HepG2 (cell line): ENCODE data around the gene TPM2. TPM values are rescaled to one million over a fixed set of nuclear protein-coding genes. Genes with fewer than 3 reads are reported as not detected.

Experiments
- ATRX ChIP-seq: sonication (generic); formaldehyde crosslinking; IDR thresholded peaks from 2 replicates; pipeline ENCODE4 v1.4.0; 2020; ENCODE audit warnings: missing genetic modification reagents, borderline replicate concordance
- NRL ChIP-seq: sonication (generic); formaldehyde crosslinking; IDR thresholded peaks from 2 replicates; pipeline ENCODE4 v1.5.0; 2020; ENCODE audit warnings: missing genetic modification reagents, mild to moderate bottlenecking, moderate library complexity, borderline replicate concordance
- PRPF4 ChIP-seq: fragments of 200-400 bp; formaldehyde crosslinking; IDR thresholded peaks from 2 replicates; pipeline ENCODE4 v1.6.1; 2016; ENCODE audit warnings: low read length, low read depth; ENCODE audit not compliant: poor library complexity, severe bottlenecking
- SIN3A ChIP-seq: IDR thresholded peaks from 2 replicates; pipeline ENCODE4 v1.6.1; 2011; ENCODE audit warnings: low read depth, mild to moderate bottlenecking, control low read depth, low read length, borderline replicate concordance
- YY1 ChIP-seq: IDR thresholded peaks from 2 replicates; pipeline ENCODE4 v1.6.1; 2011; ENCODE audit warnings: low read length, low read depth, moderate library complexity, mild to moderate bottlenecking; ENCODE audit not compliant: insufficient read depth, insufficient replicate concordance
- ZBTB3 ChIP-seq: sonication (generic); formaldehyde crosslinking; IDR thresholded peaks from 2 replicates; pipeline ENCODE4 v1.4.0; 2020; ENCODE audit warnings: low read depth, mild to moderate bottlenecking, moderate library complexity, missing genetic modification reagents, borderline replicate concordance
- ZC3H13 ChIP-seq: sonication (generic); formaldehyde crosslinking; IDR thresholded peaks from 2 replicates; pipeline ENCODE4 v1.8.1; 2023; ENCODE audit warnings: mild to moderate bottlenecking, missing genetic modification reagents, moderate library complexity
- ZFY ChIP-seq: sonication (generic); formaldehyde crosslinking; IDR thresholded peaks from 2 replicates; pipeline ENCODE4 v1.4.0; 2020; ENCODE audit warnings: missing genetic modification reagents
- ZFYVE20 ChIP-seq: sonication (generic); formaldehyde crosslinking; IDR thresholded peaks from 2 replicates; pipeline ENCODE4 v1.8.0; 2023; ENCODE audit warnings: low read depth, mild to moderate bottlenecking, moderate library complexity, missing genetic modification reagents, borderline replicate concordance
- ZNF124 ChIP-seq: sonication (generic); formaldehyde crosslinking; IDR thresholded peaks from 2 replicates; pipeline ENCODE4 v1.4.0; 2020; ENCODE audit warnings: missing genetic modification reagents
- ZNF205 ChIP-seq: IDR thresholded peaks from 2 replicates; pipeline ENCODE4 v1.6.1; 2018; ENCODE audit warnings: missing biosample characterization, missing genetic modification reagents
- ZNF766 ChIP-seq: sonication (generic); formaldehyde crosslinking; IDR thresholded peaks from 2 replicates; pipeline ENCODE4 v1.5.0; 2020; ENCODE audit warnings: missing genetic modification reagents, borderline replicate concordance
- ZNF883 ChIP-seq: sonication (generic); formaldehyde crosslinking; IDR thresholded peaks from 2 replicates; pipeline ENCODE4 v1.5.1; 2020; ENCODE audit warnings: mild to moderate bottlenecking, missing genetic modification reagents; ENCODE audit errors: not compliant biosample characterization
- polyA plus RNA-seq, 8 experiments: library from polyadenylated mRNA; depleted of rRNA in 3 of 8; stranded (reverse) in 7 of 8; unstranded in 1 of 8; fragments of >200 nt; fragmentation: Illumina TruSeq in 4 of 8; extraction: Trizol in 4 of 8; gene quantifications; 2 replicates each; pipeline versions ENCODE4 v1.2.1 to v1.2.3, GENCODE V29; 2011 to 2016; ENCODE audit warnings: low read depth in 4 of 8, missing spikeins in 1 of 8, mixed read lengths in 1 of 8; ENCODE audit not compliant: insufficient read depth in 1 of 8
- total RNA-seq, 5 experiments: library from RNA; depleted of rRNA; stranded (reverse); fragments of >200 nt; fragmentation: Illumina TruSeq; extraction: Trizol; gene quantifications; 2 replicates each; pipeline ENCODE4 v1.2.3, GENCODE V29; 2016; ENCODE audit warnings: low read depth in 1 of 5
- TF ChIP-seq, protein P1 (sequence below): sonication (generic); formaldehyde crosslinking; IDR thresholded peaks from 2 replicates; pipeline ENCODE4 v1.5.1; 2020; ENCODE audit warnings: missing genetic modification reagents, mild to moderate bottlenecking, borderline replicate concordance
- TF ChIP-seq, protein P2 (sequence below): sonication (generic); formaldehyde crosslinking; IDR thresholded peaks from 2 replicates; pipeline ENCODE4 v1.9.0; 2022; ENCODE audit warnings: missing genetic modification reagents, mild to moderate bottlenecking, borderline replicate concordance
- TF ChIP-seq, protein P3 (sequence below): sonication (generic); formaldehyde crosslinking; IDR thresholded peaks from 2 replicates; pipeline ENCODE4 v1.5.0; 2020; ENCODE audit warnings: mild to moderate bottlenecking, missing genetic modification reagents
- TF ChIP-seq, protein P4 (sequence below): sonication (generic); formaldehyde crosslinking; IDR thresholded peaks from 2 replicates; pipeline ENCODE4 v1.4.0; 2020; ENCODE audit warnings: missing genetic modification reagents

Gene TPM2
- total and polyA plus RNA-seq, 2 of the 13 experiments (the other 11 are each of a cell fraction or from before 2014, with no cell fraction given), result 3.1 to 10.7 TPM

DNA sequence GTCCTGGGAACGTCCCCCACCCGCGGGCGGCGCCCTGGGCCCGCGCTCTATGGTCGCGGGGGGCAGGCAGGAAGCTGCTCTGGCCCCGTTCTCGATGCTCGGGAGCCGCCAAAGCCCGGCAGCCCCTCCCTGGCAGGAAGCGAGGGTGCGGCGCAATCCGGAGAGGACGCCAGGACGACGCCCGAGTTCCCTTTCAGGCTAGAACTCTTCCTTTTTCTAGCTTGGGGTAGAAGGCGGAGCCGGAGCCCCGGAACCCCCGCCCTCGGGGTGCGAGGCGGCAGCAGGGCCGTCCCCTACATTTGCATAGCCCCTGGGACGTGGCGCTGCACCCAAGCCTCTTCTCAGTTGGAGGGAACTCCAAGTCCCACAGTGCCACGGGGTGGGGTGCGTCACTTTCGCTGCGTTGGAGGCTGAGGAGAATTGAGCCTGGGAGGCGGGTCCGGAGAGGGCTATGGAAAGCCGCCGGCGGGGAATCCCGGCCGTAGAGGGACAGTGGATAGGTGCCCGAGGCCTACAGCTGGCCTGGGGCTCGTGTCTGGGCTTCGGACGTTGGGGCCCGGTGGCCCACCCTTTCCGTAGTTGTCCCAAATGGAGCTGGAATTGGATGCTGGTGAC lies 42.6 kb upstream of the TPM2 start, which contains the start of the genes CREB3 and TLN1 (continued):
- no peak for TF ChIP-seq ATRX (CRISPR knock-in tag)
- TF ChIP-seq SIN3A, result peak; percentile 12; the same call in 1 of the 2 replicates
- TF ChIP-seq, protein P1, sequence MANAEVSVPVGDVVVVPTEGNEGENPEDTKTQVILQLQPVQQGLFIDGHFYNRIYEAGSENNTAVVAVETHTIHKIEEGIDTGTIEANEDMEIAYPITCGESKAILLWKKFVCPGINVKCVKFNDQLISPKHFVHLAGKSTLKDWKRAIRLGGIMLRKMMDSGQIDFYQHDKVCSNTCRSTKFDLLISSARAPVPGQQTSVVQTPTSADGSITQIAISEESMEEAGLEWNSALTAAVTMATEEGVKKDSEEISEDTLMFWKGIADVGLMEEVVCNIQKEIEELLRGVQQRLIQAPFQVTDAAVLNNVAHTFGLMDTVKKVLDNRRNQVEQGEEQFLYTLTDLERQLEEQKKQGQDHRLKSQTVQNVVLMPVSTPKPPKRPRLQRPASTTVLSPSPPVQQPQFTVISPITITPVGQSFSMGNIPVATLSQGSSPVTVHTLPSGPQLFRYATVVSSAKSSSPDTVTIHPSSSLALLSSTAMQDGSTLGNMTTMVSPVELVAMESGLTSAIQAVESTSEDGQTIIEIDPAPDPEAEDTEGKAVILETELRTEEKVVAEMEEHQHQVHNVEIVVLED, result peak; percentile 94
- TF ChIP-seq PRPF4, result no peak
- no peak for TF ChIP-seq ZBTB3 (CRISPR knock-in tag)
- peak; percentile 46 for TF ChIP-seq YY1
- TF ChIP-seq, protein P2, sequence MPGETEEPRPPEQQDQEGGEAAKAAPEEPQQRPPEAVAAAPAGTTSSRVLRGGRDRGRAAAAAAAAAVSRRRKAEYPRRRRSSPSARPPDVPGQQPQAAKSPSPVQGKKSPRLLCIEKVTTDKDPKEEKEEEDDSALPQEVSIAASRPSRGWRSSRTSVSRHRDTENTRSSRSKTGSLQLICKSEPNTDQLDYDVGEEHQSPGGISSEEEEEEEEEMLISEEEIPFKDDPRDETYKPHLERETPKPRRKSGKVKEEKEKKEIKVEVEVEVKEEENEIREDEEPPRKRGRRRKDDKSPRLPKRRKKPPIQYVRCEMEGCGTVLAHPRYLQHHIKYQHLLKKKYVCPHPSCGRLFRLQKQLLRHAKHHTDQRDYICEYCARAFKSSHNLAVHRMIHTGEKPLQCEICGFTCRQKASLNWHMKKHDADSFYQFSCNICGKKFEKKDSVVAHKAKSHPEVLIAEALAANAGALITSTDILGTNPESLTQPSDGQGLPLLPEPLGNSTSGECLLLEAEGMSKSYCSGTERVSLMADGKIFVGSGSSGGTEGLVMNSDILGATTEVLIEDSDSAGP (CRISPR knock-in tag), result peak; percentile 92
- TF ChIP-seq, protein P3, sequence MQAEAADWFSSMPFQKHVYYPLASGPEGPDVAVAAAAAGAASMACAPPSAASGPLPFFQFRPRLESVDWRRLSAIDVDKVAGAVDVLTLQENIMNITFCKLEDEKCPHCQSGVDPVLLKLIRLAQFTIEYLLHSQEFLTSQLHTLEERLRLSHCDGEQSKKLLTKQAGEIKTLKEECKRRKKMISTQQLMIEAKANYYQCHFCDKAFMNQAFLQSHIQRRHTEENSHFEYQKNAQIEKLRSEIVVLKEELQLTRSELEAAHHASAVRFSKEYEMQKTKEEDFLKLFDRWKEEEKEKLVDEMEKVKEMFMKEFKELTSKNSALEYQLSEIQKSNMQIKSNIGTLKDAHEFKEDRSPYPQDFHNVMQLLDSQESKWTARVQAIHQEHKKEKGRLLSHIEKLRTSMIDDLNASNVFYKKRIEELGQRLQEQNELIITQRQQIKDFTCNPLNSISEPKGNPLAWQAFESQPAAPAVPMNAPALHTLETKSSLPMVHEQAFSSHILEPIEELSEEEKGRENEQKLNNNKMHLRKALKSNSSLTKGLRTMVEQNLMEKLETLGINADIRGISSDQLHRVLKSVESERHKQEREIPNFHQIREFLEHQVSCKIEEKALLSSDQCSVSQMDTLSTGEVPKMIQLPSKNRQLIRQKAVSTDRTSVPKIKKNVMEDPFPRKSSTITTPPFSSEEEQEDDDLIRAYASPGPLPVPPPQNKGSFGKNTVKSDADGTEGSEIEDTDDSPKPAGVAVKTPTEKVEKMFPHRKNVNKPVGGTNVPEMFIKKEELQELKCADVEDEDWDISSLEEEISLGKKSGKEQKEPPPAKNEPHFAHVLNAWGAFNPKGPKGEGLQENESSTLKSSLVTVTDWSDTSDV (CRISPR knock-in tag), result peak; percentile 54
- peak; percentile 23 for TF ChIP-seq ZNF883
- TF ChIP-seq ZNF124 (CRISPR knock-in tag), result peak; percentile 56; the same call in 1 of the 2 replicates
- TF ChIP-seq ZNF205 (CRISPR knock-in tag), result peak; percentile 45; the same call in 1 of the 2 replicates
- TF ChIP-seq ZNF766 (CRISPR knock-in tag), result peak; percentile 70
- TF ChIP-seq ZC3H13 (CRISPR knock-in tag), result peak; percentile 76; the same call in 1 of the 2 replicates
- TF ChIP-seq NRL (CRISPR knock-in tag), result peak; percentile 41; the same call in 1 of the 2 replicates
- TF ChIP-seq ZFYVE20 (CRISPR knock-in tag), result no peak; the same call in 1 of the 2 replicates
- TF ChIP-seq ZFY (CRISPR knock-in tag), result peak; percentile 78
- TF ChIP-seq, protein P4, sequence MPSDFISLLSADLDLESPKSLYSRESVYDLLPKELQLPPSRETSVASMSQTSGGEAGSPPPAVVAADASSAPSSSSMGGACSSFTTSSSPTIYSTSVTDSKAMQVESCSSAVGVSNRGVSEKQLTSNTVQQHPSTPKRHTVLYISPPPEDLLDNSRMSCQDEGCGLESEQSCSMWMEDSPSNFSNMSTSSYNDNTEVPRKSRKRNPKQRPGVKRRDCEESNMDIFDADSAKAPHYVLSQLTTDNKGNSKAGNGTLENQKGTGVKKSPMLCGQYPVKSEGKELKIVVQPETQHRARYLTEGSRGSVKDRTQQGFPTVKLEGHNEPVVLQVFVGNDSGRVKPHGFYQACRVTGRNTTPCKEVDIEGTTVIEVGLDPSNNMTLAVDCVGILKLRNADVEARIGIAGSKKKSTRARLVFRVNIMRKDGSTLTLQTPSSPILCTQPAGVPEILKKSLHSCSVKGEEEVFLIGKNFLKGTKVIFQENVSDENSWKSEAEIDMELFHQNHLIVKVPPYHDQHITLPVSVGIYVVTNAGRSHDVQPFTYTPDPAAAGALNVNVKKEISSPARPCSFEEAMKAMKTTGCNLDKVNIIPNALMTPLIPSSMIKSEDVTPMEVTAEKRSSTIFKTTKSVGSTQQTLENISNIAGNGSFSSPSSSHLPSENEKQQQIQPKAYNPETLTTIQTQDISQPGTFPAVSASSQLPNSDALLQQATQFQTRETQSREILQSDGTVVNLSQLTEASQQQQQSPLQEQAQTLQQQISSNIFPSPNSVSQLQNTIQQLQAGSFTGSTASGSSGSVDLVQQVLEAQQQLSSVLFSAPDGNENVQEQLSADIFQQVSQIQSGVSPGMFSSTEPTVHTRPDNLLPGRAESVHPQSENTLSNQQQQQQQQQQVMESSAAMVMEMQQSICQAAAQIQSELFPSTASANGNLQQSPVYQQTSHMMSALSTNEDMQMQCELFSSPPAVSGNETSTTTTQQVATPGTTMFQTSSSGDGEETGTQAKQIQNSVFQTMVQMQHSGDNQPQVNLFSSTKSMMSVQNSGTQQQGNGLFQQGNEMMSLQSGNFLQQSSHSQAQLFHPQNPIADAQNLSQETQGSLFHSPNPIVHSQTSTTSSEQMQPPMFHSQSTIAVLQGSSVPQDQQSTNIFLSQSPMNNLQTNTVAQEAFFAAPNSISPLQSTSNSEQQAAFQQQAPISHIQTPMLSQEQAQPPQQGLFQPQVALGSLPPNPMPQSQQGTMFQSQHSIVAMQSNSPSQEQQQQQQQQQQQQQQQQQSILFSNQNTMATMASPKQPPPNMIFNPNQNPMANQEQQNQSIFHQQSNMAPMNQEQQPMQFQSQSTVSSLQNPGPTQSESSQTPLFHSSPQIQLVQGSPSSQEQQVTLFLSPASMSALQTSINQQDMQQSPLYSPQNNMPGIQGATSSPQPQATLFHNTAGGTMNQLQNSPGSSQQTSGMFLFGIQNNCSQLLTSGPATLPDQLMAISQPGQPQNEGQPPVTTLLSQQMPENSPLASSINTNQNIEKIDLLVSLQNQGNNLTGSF (CRISPR knock-in tag), result peak; percentile 41; the same call in 1 of the 2 replicates
